Central memory CD4-positive, alpha-beta T cell (primary cell): ENCODE measurements around the gene MERTK.
"Not testable (repeated sequence)": the region's sequence is repeated elsewhere in the genome, so short reads cannot be mapped to it uniquely, and the experiment has no call there.

ENCODE experiments used
- DNase-seq: peaks from one replicate; pipeline ENCODE4 v3.0.0; 2022

Gene MERTK

DNA sequence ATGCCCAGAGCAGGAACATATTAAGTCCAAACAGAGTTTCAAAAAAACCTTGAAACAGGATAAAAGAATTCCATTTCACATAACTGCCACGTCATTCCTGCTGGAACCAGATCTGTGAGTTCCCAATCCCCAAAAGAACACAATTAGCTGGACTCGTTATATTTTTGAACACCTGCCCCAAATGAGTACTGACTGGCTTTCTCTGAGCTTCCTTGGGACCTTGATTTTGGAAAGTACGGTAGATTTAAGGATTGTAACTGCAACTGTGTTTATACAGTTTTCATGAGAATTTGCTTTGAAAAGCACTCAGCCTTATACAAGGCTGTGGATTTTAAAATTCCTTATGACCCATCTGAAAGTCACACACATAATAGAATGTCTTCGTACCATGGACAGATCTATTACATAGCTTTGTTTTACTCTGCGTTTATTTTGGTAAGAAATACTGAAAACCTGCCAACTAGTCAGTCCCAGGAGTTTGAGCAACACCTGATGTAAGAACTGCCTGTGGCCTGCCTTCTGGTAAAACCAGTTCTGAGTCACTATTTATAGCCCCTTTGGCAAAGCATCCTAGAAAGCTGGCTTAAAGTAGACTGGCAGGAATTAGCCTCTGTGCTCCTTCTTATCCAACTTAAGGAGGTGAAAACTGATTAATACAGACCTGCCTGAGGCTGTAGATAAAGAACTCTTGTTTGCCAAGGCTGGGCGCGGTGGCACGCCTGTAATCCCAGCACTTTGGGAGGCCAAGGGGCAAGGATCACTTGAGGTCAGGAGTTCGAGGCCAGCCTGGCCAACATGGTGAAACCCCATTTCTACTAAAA, 48.1 kb downstream of the MERTK start:
- no peak for DNase-seq

DNA sequence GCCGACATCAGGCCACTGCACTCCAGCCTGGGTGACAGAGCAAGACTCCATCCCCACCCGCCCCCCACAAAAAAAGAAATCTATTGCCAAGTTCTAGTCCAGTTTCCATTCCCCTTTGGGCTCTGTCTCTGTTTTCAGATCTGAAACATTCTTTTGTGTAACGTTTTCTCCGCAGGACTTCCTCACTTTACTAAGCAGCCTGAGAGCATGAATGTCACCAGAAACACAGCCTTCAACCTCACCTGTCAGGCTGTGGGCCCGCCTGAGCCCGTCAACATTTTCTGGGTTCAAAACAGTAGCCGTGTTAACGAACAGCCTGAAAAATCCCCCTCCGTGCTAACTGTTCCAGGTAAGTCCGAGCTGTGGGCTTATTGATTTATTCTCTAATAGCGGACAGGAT, 48.8 kb downstream of the MERTK start:
- DNase-seq = no peak

DNA sequence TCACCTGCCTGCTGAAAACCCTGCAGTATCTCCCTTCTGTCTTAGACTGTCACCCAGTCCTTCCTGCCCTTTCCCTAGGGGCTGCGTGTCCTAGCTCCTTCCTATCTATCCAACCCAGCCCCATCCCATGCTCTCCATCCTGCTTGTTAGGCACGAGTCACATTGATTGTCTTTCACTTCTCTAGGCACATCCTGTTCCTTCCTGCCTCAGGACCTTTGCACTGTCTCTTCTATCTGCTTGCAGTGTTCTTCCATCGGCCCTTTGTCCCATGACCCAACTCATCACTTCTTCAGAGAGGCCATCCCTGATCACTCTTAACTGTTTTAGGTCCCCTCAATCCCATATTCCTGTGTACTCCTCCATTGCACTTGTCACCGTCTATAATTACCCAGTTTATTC, 50.4 kb downstream of the MERTK start:
- DNase-seq = no peak

DNA sequence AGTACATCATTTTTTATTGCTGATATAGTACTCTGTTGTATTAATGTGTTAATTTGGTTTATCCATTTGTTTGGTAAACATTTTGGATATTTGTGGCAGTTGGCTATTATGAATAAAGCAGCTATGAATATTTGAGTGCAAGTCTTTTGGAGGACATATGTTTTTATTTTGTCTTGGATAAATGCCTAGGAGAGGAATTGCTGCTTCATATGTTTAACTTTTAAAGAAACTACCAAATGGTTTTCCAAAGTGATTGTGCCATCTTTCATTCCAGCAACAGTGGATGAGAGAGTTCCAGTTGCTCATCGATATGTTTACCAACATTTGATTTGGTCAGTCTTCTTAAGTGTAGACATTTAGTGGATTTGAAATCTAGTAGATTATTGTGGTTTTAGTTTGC, 51.8 kb downstream of the MERTK start:
- no peak for DNase-seq

DNA sequence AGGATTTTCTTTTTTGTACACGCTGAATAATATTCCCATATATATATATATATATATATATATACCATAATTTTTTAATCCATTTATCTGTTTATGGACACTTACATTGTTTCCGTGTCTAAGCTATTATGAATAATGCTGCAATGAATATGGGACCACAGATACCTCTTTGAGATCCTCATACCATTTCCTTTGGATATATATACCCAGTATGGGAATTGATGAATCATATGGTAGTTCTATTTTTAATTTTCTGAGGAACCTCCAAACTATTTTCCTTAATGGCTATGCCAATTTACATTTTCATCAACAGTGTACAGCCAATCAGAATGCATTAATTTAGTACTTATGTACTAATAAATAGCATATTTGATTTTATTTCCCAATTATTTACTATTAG, 53.1 kb downstream of the MERTK start:
- DNase-seq = no peak

DNA sequence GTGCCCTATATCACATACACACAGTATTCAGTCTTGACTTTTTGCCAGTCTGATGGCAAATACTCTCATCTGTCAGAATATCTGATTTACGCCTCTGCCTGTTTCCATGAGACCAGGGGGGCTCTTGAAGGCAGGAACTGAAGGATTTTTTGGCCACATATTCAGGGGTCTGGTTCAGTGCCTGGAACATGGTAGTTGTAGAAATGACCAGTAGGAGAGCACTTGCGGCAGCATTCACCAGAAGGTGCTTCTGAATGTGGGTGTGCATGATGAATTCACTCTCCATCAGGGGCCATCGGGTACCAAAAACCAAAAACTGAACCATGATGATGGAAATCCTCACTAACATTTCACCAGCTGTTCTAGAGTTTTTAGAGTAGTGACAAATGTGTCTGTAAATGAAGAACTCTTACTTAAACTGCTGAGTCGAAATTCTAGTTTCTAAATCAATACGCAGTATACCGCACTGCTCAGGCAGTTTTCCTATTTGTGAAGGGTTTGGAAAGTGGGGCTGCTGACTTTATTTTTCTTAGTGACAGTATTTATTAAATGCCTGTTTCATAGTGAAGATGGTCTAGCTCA, 54.6 kb downstream of the MERTK start:
- no peak for DNase-seq

DNA sequence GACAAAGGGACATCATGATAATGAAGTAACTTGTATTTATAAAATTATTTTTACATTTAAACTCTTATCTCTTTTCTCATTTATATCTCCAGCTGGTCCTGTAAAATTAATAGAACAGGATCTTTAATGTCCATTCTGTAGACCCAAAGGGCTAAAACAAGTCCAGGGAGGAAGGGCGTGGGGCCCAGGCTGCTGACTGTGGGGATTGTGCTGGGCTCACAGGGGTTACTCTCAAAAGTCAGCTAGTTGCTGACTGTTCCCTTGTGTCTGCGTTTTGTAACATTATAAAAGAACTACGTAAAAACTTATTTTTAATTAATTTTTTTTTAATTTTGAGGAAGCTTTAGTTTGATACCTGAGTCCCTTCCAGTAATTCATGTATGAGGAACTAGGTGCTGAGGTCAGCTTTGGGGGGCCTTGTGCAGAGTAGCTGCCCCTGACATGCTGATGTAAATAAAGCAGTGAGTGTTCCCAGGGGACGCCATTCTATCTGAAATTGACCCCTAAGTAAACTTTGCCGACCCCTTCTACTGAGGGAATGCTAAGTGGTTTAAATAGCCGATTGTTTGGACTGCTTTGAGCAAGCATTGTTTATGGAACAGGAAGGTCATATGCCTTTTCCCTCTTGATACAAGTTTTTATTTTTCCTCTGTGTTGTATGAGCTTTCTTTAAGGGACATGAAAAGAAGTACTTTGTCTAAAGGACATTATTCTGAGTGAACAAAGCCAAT, 56.4 kb downstream of the MERTK start:
- DNase-seq = no peak

DNA sequence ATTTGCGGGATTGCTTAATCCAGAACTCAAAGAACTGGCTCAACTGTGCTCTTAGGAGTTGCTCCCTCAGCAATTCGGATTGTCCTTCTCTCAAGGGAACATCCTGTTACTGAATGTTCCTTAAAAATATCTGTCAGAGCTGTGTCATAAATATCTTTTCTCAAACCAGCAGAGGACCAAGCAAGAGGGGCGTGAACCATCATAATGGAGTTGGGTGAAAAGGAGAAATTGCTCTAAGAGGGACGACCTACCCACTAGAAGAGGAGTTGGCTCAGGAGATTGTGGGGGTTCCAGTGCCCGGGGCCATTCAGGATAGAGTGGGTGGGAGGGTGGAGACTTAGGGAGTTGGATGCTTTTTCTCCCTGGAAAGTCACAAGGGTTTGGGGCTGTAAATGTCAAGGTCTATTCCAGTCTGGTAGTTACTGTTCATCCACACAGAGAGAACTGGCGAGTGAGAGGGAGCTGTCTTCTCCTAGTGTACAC, 59.5 kb downstream of the MERTK start:
- no peak for DNase-seq

DNA sequence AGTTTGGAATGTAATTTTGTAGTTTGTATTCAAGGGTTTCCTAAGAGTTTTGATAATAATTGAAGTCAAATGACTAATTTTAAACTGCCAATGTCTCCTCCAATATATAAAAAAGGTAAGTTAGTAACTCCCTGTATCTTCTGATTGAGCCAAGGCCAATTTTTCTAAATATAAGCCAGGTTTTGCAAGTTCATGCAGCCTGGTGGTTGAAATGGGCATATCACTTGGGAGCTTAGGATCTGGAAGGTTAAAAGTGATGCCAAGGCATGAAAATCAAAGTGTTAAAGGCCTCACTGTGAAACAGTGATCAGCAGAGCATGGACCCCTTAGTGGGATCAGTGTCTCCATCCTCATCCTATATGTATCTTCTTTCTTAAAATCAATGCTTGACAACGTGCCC, 60.5 kb downstream of the MERTK start:
- DNase-seq = no peak

DNA sequence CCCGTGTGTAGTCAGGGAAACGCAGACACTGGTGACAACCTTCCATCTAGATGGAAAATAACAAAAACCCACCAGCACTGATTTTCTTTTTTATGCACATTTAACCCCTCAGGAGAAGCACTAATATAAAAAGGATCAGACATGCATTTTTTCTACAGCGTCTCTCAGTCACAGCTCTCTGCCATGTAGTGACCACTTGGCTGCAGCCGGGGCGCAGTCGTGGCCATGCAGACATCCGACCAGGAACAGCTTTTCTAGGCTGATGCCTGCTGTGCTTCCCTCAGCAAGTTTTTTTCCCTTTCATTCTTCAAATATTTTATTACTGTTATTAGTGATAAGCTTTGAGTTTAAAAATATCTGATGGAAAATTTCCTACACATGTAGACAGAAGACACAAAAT, 63.3 kb downstream of the MERTK start:
- no peak for DNase-seq

DNA sequence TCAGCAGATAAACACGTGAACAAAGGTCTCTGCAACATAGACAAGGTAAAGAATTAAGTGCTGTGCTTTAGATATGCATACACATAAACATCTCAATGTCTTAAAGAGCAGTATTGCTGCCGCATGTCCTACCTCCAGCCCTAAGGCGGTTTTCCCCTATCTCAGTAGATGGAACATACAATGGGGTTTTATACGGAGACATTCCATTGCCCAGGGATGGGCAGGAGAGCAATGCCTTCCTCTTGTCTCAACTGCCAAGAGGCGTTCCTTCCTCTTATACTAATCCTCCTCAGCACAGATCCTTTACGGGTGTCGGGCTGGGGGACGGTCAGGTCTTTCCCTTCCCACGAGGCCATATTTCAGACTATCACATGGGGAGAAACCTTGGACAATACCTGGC, 64.7 kb downstream of the MERTK start:
- DNase-seq = not testable (repeated sequence)

DNA sequence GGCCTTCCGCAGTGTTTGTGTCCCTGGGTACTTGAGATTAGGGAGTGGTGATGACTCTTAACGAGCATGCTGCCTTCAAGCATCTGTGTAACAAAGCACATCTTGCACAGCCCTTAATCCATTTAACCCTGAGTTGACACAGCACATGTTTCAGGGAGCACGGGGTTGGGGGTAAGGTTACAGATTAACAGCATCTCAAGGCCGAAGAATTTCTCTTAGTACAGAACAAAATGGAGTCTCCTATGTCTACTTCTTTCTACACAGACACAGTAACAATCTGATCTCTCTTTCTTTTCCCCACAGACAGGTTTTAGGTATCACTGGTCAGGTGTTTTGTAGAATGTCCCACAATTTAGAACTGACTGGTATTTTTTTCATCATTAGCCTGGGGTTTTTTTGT, 65.1 kb downstream of the MERTK start:
- not testable (repeated sequence) for DNase-seq

DNA sequence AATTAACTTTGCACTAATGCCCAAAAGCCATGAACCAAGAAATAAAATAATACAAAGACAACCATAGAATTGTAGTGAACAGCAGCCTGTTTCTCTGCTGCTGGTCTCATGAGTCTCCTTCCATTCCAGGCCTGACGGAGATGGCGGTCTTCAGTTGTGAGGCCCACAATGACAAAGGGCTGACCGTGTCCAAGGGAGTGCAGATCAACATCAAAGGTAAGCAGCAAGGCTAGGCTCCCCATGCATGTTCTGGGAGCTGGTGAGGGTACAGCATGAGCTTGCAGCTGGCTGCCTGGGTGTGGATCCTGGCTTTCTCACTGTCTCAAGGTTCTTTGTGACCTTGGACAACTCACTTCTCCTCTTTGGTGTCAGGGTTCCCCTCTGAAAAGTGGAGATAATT, 66.7 kb downstream of the MERTK start:
- DNase-seq = no peak

DNA sequence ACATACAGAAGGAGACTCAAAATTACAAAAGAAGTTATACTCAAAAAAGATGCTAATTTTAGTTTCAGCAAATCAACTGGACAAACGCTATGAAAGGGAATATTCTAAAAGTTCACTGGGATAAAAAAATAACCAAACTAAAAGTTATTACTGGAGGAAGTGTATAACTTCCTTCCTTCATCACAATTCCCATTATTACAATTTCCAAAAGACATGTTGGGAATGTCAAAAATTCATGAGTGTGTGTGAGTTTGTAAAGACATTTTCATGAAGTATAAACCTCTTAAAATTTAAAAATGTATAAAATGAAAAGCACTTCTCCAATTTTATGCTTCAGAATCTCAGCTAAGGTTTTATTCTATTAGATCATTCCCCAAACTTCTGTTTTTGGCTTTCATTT, 67.8 kb downstream of the MERTK start:
- no peak for DNase-seq

DNA sequence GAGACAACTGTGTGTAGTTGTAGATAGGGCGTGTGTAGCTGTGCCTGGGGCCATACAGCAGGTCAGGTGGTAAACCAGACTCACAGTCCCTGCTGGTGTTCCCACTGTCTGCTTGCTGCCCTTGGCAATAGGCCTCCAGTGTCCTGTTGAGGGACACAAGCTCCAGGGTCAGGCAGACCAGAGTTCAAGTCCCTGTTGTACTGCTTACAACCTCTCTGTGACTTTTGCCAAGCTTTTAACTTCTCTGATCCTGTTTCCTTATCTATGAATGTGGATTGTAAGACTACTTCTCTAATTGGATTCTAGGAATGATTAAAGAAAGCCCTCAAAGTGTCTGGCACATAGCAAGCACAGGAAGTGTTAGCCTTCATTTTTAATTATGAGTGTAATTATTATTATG, 68.6 kb downstream of the MERTK start:
- no peak for DNase-seq

DNA sequence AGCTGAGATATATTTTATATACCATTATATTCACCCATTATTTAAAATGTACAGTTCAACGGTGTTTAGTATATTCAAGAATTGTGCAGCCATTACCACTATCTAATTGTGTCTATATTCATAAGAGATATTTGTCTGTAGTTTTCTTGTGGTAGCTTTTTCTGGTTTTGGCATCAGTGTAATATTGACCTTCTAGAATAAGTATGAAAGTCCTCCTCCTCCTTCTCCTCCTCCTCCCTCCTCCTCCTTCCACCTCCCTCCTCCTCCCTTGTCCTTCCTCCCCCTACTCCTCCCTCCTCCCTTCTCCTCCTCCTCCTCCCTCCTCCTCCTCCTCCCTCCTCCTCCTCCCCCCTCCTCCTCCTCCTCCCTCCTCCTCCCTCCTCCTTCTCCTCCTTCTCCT, 72.0 kb downstream of the MERTK start:
- no peak for DNase-seq

DNA sequence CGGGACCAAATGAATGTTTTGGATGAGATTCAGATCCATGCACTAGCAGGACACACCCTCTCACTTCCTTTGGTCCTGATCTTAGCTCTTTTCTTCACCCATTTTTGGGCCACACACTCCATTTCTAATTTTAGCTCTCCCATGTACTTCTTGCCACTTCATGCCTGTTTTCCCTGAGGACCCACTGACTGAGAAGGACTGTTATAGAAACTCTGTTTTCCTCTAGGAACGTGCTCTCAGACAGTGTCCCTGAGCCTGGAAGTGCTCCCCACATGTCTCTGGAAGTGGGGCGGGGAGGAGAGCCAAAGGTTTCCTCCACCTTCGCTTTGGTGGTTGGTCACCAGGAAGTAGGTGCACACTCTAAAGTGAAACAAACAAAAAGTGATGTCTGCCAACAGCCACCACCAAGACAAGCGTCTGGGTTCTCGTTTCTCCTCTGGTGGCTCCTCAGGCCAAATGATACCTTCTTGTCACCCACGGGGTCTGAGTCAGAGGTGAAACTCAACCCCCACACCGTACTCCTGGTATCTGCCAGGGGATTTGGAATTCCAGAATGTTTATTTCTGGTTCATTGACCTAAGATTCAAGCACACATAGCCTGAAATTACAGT, 74.7 kb downstream of the MERTK start:
- DNase-seq = no peak

DNA sequence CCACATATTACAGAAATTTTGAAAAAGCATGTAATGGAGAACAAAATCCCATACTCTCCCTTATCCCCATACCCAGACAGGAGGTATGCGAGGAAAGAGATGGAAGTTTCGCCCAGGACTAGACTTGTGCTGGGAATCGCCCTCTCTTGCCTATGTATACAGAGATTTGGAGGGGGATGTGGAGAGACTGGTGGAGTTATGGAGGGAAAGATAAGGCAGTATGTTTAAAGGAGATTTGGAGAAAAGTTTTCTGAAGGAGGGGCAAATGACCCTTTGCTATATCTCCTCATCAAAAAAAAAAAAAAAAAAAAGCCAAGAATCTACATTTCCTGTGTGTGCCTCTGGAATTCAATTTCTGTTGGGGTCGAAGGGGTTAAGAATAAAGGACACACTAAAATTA, 75.3 kb downstream of the MERTK start:
- DNase-seq = no peak

DNA sequence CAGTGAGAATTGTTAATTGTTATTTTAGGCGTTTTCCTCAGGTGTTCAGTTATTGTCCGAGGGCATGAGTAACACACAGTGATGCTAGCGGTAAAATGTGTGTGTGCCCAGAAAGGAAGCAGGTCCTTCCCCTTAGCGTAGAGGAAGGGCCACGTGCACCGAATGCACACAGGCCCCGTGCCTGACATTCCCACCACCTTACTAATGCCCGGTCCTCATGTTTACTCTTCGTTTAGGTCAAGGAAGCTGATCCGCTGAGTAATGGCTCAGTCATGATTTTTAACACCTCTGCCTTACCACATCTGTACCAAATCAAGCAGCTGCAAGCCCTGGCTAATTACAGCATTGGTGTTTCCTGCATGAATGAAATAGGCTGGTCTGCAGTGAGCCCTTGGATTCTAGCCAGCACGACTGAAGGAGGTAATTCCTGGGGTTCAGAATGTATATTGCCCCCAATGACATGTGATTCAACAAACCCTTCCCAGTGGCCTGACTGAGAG, 76.7 kb downstream of the MERTK start:
- no peak for DNase-seq

DNA sequence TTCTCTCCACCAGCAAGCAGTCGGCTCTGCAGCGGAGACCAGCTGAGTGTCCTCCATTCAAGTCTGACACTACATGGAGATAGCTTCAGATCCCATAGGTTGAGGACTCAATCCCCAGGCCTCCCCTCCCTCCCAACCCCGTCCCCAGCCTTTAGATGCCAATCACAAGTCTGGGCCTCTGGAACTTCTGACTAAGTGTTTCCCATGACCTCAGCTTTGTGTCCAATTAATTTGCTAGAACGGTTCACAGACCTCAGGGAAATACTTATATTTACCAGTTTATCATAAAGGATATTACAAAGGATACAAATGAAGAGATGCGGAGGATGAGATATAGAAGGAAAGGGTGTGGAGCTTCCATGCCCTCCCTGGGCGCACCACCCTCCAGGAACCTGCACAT, 77.4 kb downstream of the MERTK start:
- DNase-seq = no peak

DNA sequence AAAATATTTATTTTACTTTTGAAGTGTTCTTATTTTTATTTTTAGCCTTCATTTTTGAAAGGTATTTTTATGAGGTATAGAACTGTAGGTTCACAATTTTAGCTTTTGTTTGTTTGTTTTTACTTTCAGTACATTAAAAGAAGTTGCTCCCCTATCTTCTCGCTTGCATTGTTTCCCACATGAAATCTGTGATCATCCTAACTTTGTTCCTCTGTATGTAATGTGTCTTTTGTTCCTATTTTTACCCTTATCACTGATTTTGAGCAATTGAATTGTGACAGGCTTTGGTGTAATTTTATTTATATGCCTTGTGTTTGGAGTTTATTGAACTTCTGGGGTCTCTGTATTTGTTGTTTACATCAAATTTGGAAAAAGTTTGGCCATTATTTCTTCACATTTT, 78.8 kb downstream of the MERTK start:
- DNase-seq = no peak

DNA sequence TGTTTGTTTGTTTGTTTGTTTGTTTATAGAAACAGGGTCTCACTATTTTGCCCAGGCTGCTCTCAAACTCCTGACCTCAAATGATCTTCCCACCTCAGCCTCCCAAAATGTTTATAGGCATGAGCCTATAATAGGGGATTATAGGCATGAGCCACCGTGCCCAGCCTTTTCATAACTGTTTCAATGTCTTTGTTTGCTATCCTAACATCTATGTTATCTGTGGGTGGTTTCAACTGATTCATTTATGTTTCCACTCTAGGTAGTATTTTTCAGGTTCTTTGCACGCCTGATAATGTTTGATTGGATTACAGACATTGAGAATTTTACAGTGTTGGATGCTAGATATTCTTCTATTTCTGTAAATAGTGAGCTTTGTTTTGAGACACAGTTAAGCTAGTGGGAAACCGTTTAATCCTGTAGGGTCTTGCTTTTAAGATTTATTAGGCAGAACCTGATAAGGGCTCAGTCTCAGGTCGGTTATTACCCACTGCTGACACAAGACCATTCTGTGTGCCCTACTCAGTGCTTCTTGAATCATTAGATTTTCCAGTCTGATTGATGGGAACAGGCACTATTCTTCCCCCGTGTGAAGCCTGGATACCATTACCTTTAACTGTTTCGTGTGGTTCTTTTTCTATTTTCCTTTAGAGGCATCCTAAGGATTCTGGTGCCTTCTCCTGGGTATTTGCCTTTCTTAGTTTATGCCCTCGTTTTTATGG, 80.2 kb downstream of the MERTK start:
- no peak for DNase-seq

DNA sequence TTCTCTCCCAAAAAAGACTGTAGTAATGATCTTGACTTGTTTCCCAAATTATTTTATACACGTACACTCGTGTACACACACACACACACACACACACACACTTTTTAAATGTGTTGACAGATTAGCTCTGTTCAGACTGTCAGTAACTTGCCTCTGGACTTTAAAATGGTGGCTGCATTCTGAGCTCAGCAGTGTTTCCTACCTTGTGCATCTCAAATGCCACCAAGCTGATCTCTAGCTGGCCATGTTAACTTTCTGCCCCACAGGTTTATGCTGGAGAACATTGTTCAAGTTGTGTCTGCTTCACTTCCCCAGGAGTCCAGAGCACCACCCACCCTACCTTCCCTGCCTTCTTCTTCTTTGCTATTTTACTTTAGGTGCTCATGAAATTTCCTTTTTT, 83.3 kb downstream of the MERTK start:
- DNase-seq = no peak
